Stimulated activated CD4-positive, alpha-beta T cell treated with anti-CD3 and anti-CD28 coated beads, Interleukin-2, amount 100 ng/mL, for 4 hours (primary cell): ENCODE measurements around the gene NAPEPLD.

Experiments used
- DNase-seq: peaks from one replicate; pipeline ENCODE4 v3.0.0-alpha.2; 2020; ENCODE audit warnings: low read depth

Gene NAPEPLD

DNA sequence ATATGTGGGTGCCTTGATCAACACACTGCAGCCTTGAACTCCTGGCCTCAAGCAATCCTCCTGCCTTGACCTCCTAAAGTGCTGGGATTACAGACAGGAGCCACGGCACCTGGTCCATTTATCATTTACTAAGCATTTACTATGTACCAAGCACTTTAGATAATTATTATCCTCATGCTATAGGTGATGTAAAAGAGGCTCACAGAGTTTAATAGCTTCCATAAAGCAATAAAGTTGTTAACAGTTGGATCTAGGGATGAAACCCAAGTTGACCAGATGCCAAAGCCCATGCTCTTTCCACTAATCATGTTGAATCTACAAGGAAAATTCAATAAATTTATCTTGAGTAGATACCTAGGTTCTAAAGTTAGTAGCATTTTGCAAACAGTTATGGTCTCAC is 5.0 kb downstream of the NAPEPLD start:
- DNase-seq: no peak

DNA sequence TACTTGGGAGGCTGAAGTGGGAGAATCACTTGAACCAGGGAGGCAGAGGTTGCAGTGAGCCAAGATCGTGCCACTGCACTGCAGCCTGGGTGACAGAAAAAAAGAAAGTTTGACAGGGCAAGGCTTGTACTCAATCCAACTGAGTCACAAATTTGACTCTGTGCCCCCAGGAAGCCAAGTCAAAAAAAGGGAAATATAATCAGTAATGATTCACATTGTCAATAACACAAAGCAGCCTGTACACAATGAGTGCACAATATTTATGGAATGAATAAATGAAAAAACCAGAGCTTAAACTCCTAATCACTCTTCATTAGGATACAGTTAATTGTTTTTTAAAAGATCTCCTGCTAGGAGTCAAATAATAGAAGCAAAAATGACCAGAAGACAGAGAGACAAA is 6.4 kb downstream of the NAPEPLD start:
- DNase-seq: no peak

- no peak for DNase-seq
Observed at GRCh38 chr7:103141753-103142404, 7.0 kb downstream of the NAPEPLD start.

DNA sequence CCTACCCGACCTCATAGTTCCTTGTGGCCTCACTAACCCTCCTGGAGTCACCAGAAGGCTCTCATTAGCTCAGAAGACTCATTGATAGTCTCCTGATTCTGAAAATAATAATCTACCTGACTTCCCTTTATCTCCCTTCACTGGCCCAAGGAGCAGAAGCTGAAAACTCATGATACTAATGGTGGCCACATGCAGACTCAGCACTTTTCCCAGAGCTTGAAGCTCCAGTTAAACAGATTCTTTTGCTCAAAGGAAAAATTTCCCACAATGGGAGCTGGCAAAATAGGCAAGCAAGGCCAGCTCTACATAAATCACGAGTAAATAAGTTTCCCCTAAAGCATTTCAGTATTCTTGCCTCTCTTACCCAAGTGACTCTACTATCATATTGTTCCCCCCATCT is 8.2 kb downstream of the NAPEPLD start:
- no peak for DNase-seq

GRCh38 chr7:103140061-103140460 is 8.8 kb downstream of the NAPEPLD start:
- DNase-seq: no peak

GRCh38 chr7:103134836-103135554 is 13.9 kb downstream of the NAPEPLD start:
- DNase-seq: no peak

GRCh38 chr7:103132995-103133688 is 15.8 kb downstream of the NAPEPLD start:
- no peak for DNase-seq

- no peak for DNase-seq
Observed at GRCh38 chr7:103130901-103131624, 17.8 kb downstream of the NAPEPLD start.

DNA sequence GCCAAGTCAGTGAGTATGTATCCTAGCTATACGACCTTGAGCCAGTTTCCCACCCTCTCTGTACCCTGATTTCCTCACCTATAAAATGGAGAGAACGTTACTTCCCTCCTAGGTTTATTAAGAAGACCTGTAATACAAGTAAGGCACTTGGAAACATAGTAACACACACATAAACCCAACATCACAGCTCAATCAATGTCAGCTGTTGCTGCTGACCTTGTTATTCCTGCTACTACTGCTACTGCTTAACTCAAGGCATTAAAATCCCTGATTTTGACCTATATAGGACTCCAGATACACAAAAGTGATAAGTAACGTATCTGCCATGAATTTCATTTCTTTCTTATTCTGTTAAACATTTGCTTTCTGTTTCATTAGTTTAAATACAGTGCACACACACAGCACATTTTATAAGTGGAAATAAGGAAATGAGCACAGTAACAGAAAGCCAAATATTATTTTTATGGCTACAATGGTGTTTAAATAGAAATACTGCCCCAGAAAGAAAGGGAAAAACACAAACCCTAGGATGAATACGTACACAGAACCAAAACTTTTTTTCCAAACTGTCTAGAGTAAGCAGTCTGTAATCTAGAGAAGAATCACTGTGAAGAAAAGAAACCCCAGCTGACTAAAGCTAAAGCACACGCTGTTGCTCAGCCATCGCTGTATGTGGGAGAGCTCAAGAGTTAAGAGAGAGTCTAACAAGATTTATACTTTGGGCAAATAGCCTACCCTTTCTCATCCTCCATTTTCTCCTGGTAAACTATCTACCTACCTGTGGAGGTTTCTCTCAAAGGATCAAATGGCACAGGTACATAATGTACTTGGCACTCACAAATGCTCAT is 19.0 kb downstream of the NAPEPLD start:
- DNase-seq: no peak

- DNase-seq: no peak
Observed at GRCh38 chr7:103127006-103127405, 21.9 kb downstream of the NAPEPLD start.

GRCh38 chr7:103124429-103124979 is 24.4 kb downstream of the NAPEPLD start:
- DNase-seq: no peak

DNA sequence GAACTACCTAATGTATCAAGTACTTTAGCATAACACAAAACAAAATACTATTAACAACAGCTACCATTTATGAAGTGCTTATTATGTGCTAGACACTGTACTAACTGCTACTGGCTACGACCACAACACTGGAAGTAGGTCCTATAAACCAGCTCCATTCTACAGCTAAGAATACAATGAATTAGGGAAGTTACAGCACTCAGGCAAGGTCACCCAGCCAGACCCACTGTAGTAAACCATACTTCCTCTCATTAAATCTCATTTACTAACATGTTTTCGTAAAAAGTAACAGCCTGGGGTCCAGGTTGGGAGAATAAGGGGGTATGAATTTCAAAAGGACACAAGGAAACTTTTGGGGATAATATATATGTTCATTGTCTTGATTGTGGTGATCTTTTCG is 25.4 kb downstream of the NAPEPLD start:
- no peak for DNase-seq

DNA sequence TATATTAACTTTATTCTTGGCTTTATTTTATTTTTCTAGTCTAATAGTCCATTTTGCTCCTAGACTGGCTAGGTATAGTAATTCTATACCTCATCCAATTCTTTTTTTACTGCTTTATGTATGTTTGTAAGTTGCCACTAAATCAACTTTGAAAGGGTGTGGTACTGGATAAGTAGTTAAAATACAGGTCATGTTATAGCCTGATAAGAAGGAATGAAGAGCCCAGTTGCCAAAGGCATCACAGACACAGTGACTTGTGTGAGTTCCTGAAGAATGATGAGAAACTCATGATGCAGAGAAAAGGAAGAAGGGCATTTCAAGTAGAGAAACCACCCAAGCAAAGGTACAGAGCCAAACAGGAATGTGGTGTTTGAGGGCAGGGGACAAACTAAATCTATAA is 27.3 kb downstream of the NAPEPLD start:
- no peak for DNase-seq

DNA sequence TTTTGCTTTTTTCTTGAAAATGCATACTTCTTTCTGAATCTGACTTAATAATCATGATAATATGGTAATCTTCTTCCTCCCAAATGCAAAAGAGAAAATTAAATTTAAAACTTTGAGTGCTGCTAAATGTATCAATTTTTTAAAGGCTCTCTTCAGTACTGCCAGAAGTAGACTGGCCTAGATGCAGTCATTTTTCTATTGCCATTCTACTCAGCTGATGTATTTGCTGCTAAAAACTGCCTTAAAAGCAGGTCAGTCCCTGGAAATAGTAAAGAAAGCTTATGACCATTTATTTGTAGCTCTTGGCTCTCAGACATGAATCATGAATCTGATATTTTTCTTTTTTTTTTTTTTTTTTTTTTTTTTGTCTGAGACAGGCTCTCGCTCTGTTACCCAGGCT is 28.5 kb downstream of the NAPEPLD start:
- no peak for DNase-seq

DNA sequence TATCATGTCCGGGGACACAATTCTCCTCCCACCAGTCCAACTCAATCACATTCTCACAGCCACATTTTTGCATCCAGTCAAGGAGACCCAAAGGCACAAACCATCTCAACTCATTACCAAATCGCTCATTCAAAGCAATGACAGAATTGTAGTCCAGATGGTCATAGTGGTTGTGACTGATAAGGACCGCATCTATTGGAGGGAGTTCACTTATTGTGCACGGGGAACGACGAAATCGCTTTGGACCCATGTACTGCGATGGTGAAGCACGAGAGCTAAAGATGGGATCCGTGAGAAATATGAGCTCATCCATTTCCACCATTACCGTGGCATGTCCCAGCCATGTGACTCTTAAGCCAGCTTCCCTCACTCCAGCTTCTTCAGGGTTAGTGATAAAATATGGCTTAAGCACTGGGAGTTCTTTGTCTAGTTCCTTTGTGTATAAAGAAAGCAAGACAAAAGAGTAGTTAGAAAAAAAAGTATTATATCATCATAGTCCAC is 29.1 kb downstream of the NAPEPLD start:
- DNase-seq: no peak

DNA sequence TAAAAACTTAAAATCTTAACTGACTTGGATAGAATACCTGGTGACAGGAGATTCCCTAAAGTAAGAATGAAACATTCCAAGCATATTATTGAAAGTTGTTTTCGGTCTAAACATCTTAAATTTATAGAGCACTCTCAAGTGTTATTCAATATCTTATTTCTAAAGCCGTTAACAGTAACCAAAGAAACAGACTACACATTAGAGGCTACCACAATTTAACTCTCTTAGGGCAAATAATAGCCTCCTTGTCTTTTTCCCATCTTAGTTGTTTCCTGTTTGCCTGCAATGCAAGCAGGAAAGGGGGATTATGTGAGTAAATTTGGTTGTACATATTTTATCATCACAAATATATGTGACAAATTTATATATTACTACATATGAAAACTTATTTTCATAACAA is 31.4 kb downstream of the NAPEPLD start:
- DNase-seq: no peak

GRCh38 chr7:103116991-103117390 is 31.9 kb downstream of the NAPEPLD start:
- no peak for DNase-seq

GRCh38 chr7:103116511-103116910 is 32.4 kb downstream of the NAPEPLD start:
- no peak for DNase-seq

GRCh38 chr7:103115771-103116170 is 33.1 kb downstream of the NAPEPLD start:
- DNase-seq: no peak

DNA sequence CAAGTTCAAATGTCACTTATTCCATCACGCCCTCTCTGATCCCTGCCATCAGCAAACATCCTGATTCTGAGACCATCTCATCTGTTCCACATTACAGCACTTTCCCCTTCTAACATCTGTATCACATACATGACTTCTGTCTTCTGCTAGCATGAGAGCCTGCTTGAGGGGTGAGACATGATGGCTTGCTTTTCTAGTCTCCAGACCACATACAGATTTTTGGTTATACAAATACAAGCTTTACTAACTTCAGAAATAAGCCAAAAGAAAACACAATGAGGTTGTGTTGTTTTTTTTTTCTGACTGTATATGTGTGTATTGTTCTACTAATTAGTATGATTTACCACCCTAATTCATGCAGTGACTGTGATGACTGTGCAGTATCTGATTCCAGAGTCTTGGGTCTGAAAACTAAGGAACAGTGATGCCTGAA is 34.3 kb downstream of the NAPEPLD start:
- DNase-seq: no peak

DNA sequence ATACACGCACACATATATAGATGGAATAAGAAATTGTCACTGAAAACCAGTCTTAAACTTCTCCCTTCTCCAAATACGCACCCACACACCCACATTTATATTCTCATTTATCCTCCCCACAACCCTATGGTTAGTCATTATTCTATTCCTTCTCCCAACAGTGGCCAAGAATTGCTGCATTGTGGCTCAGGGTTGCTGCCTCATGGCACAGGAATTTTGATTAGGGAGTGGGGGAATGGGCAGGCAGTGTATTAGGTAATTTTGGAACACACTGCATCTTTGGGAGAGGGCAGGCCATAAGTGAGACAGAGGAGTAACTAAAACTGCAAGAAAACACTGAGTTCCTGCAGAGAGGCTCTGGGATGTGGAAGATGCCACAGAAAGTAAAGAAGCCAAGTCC is 35.7 kb downstream of the NAPEPLD start:
- DNase-seq: no peak
